DMS153 (cell line): ENCODE results near the gene TRIM38.
A peak's percentile ranks its signal among the peaks of the same experiment; 100 is the strongest.
"Not testable (repeated sequence)": the region's sequence is repeated elsewhere in the genome, so short reads cannot be mapped to it uniquely, and the experiment has no call there.

ENCODE experiments used
- DNase-seq: peaks from one replicate; lab custom pipeline; 2025; lab: John Stamatoyannopoulos, UW

The TRIM38 gene

GRCh38 chr6:26006086-26006939 lies 43.7 kb downstream of the TRIM38 start:
- peak; percentile 4 for DNase-seq

- not testable (repeated sequence) for DNase-seq
Observed at GRCh38 chr6:26006940-26007305, 44.3 kb downstream of the TRIM38 start.

- DNase-seq: no peak
Observed at GRCh38 chr6:26008470-26008869, 45.9 kb downstream of the TRIM38 start.

- no peak for DNase-seq
Observed at GRCh38 chr6:26009817-26010216, 47.2 kb downstream of the TRIM38 start.

GRCh38 chr6:26012061-26012460 lies 49.5 kb downstream of the TRIM38 start:
- no peak for DNase-seq

- DNase-seq: not testable (repeated sequence)
Observed at GRCh38 chr6:26014386-26014785, 51.8 kb downstream of the TRIM38 start.

GRCh38 chr6:26016245-26016962 lies 53.8 kb downstream of the TRIM38 start:
- no peak for DNase-seq

- DNase-seq: no peak
Observed at GRCh38 chr6:26016963-26017631, 54.5 kb downstream of the TRIM38 start.

GRCh38 chr6:26017632-26017966 lies 55.0 kb downstream of the TRIM38 start:
- DNase-seq: no peak

- DNase-seq: no peak
Observed at GRCh38 chr6:26019261-26019830, 56.7 kb downstream of the TRIM38 start.

GRCh38 chr6:26019967-26020328 lies 57.3 kb downstream of the TRIM38 start:
- DNase-seq: no peak

- peak; percentile 89 for DNase-seq
Observed at GRCh38 chr6:26020329-26021000, 57.9 kb downstream of the TRIM38 start.

GRCh38 chr6:26021001-26021349 lies 58.4 kb downstream of the TRIM38 start:
- peak; percentile 73 for DNase-seq

- DNase-seq: peak; percentile 92
Observed at GRCh38 chr6:26021350-26022131, 58.9 kb downstream of the TRIM38 start.

GRCh38 chr6:26022132-26022472 lies 59.5 kb downstream of the TRIM38 start:
- DNase-seq: peak; percentile 56

GRCh38 chr6:26022737-26023136 lies 60.1 kb downstream of the TRIM38 start:
- no peak for DNase-seq

GRCh38 chr6:26024651-26025046 lies 62.0 kb downstream of the TRIM38 start:
- no peak for DNase-seq

GRCh38 chr6:26025047-26025893 lies 62.7 kb downstream of the TRIM38 start:
- DNase-seq: no peak

GRCh38 chr6:26025894-26026832 lies 63.6 kb downstream of the TRIM38 start:
- peak; percentile 94 for DNase-seq
